ENCODE data around the gene DMRTB1.

DNA sequence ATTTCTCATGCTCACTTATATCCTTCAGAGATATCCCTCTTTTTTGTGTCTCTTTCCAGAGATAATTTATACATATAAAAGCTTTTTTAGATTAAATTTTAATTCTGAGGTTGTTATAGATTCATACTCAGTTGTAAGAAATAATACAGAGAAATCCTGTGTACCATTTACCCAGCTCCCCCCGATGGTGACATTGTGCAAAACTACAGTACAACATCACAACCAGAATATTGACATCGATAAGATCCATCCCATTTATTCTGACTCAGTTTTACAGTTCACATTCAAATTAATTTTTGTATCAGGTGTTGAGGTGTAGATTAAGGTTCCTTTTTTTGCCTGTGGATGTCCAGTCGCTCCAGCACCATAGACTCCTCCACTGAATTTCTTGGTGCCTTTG, 14.3 kb downstream of the DMRTB1 start:
- no peak for TF ChIP-seq EZH2 (IDR thresholded peaks at IDR 0.05; ENCODE audit: borderline replicate concordance, insufficient read depth, low read depth, low read length, poor library complexity, severe bottlenecking)
- TF ChIP-seq, protein P1, sequence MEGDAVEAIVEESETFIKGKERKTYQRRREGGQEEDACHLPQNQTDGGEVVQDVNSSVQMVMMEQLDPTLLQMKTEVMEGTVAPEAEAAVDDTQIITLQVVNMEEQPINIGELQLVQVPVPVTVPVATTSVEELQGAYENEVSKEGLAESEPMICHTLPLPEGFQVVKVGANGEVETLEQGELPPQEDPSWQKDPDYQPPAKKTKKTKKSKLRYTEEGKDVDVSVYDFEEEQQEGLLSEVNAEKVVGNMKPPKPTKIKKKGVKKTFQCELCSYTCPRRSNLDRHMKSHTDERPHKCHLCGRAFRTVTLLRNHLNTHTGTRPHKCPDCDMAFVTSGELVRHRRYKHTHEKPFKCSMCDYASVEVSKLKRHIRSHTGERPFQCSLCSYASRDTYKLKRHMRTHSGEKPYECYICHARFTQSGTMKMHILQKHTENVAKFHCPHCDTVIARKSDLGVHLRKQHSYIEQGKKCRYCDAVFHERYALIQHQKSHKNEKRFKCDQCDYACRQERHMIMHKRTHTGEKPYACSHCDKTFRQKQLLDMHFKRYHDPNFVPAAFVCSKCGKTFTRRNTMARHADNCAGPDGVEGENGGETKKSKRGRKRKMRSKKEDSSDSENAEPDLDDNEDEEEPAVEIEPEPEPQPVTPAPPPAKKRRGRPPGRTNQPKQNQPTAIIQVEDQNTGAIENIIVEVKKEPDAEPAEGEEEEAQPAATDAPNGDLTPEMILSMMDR (IDR thresholded peaks at IDR 0.05), result no peak
